HG02678 (cell line): Measurements from ENCODE around the gene MAN1A2.

Source experiments
- ATAC-seq: cut with Tn5 transposase; IDR thresholded peaks from one replicate; pipeline ENCODE4 v1.9.1; 2021; ENCODE audit warnings: mild to moderate bottlenecking, moderate library complexity; ENCODE audit not compliant: unreplicated experiment

MAN1A2 gene

GRCh38 chr1:117573386-117574023 lies 206.3 kb downstream of the MAN1A2 start:
- no peak for ATAC-seq

DNA sequence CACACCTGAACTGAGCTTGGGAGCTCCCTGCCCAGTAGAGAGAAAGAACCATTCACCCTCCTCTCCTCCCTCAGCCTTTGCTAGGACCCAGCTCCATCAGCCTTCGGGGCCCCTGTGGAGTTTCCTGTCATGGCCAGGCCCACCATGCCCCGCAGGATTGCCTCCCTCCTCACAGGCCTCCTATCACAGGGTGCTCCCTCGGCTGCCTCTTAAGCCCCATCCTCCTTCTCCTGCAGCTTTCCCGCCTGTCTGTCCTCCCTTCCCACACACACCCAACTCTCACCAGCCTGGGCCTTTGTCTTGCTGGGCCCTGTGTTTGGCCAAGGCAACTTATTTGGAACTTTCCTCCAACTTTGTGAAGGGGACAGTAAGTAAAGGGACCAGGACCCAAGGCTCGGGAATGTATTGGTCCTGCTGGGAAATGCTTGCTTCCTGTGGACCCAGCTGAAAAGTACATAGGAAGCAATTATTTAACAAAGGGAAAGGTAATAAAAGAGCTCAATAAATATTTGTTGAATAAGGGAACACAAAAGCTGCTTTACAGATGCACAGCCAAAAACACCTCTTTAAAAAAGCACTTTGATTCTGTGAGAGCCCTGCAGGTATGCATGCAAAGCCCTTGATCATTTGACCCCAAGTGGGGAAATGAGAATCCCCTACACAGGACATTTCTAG lies 207.0 kb downstream of the MAN1A2 start:
- ATAC-seq: no peak

DNA sequence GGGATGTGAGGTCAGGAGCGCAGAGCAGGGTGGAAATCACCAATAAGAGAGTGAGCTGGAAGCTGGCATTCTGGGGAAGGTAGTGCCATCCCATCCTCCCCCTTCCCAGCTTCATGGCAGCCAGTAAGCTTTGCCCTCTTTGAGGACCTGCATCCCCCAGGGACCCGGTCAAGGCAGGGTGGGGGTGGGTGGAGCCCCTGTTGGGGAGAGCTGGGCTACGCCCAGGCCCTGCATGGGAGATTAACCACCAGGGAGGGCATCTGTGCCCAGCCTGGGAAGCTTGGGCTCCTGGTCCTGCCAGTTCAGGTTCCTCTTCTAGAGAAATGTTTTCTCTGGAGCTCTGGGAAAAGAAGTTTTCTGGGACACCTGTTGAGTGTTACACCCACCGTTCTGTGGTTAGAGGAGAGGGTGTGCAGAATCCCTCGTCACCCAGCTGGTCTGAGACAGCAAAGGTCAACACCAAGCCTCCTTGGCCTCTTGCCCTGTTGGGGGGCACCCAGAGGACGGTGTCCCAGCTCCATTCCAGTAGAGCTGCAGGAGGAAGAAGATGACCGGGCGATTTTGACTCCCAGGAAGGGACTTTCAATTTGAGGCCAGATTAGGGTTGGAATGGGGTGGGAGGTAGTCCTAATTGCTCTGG lies 208.5 kb downstream of the MAN1A2 start:
- no peak for ATAC-seq

DNA sequence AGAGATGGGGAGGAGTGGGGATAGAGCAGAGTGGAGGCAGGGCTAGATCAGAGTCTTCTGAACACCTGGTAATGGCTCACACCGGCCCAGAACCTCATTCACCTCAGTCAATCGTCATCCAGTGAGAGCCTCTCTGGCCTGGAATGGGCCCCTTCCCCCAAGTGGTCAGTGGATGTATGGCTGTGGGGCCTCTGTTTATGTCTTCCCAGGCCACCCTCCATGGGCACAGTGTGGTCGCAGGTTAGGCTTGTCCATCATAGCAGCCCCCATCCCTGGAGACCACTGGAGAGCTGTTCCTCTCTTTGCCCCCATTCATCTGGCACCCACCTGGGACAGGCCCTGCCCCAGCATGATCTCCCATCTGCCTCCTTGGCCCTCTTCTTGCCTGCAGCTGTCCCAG lies 209.0 kb downstream of the MAN1A2 start:
- no peak for ATAC-seq

DNA sequence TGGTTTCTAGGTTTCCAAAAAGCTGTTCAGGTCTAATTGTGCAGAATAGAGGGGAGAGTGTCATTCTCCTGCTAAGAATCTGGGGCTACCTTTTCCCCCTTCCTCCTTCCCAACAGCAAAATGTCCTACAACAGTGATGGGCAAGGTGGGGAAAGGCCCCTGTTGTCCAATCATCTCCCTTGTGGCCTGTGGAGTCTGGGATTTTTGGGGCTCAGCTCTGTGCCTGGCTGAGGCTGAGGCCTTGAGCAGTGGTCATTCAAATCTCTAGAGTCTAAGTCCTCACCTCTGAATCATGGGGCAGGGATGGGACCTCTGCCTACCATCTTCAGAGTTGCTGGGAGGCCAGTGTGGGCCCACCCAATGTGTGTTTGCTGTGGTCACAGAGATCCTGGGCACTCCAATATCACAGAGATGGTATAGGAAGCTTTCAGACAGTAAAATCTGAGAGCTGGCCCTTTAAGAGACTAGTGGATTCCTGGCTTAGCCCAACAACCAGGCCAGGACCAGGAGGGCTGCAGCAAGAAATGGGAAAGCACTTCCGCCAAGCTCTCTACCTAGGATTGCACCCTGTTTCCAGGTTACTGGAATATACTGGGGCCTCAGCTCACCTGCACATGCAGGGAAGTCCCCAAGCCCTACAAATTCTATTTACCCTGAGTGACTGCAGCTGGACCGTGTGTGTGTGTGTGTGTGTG lies 210.1 kb downstream of the MAN1A2 start:
- no peak for ATAC-seq

DNA sequence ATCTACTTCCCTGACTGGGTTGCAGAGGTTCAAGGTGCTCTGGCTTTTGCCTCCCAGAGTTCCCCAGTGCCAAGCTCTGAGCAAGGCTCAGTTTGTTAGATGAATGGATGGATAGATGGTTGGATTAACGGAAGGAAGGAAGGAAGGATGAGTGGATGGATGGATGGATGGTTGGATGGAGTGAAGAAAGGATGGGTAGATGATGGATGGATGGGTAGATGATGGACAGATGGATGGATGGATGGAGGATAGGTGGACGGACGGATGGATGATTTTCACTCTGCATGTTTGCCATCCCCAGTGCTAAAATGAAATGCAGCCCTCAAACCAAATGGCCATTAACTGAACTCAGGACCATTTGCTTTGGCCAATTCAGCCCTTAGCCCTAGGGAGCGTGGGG lies 211.2 kb downstream of the MAN1A2 start:
- ATAC-seq: no peak
